HCT116 (cell line): ENCODE measurements around the gene SQSTM1. TPM values are rescaled to one million over a fixed set of nuclear protein-coding genes. Genes with fewer than 3 reads are reported as not detected.

Experiments used
- ATAC-seq: fragments of 200-7000 bp; cut with Tn5 transposase; 2 replicates; pipeline ENCODE4 v1.9.1; 2020; ENCODE audit warnings: mild to moderate bottlenecking, moderate library complexity
- BruUV-seq: library from RNA; stranded (reverse); fragments of 400-500 nt; replicated peaks from 2 replicates; lab custom pipeline; 2021; lab: Mats Ljungman, UMichigan
- CTCF ChIA-PET: fragments of 300-600 bp; sonication (Branson Sonifier 250); formaldehyde crosslinking; loops from one replicate; lab custom pipeline; 2021; ENCODE audit warnings: antibody characterized with exemption; lab: Charles Lee
- POLR2A ChIA-PET: fragments of 300-600, 350-600 bp; sonication (Branson Sonifier 250); formaldehyde crosslinking; loops from one replicate; lab custom pipeline; 2021; ENCODE audit warnings: antibody characterized with exemption; lab: Charles Lee
- RAD21 ChIA-PET, 2 experiments: fragments of 300-600 bp; sonication (Branson Sonifier 250); formaldehyde crosslinking; loops; one replicate each; lab custom pipeline; 2023; ENCODE audit warnings: low total read pairs in 2 of 2; ENCODE audit not compliant: uncharacterized antibody in 2 of 2, unreplicated experiment in 2 of 2, low non-redundant PET in 1 of 2; lab: Charles Lee
- DNase-seq: peaks from one replicate; pipeline ENCODE4 v3.0.0-alpha.2; 2010; ENCODE audit warnings: low read depth, low spot score
- H2AFZ ChIP-seq: fragments of 200-600 bp; shearing (Covaris generic), sonication (generic); 2 replicates; pipeline ENCODE4 v1.6.1; 2017; ENCODE audit warnings: low read depth, mixed run types, mixed read lengths, antibody characterized with exemption, low read length; ENCODE audit not compliant: poor library complexity, severe bottlenecking
- H3K27ac ChIP-seq: 2 replicates; pipeline ENCODE4 v1.5.1; 2012; ENCODE audit warnings: low read depth, low read length
- H3K27me3 ChIP-seq: fragments of 200-600 bp; sonication (generic); 2 replicates; pipeline ENCODE4 v1.6.1; 2016; ENCODE audit warnings: mixed run types, low read length, mixed read lengths; ENCODE audit not compliant: insufficient read depth
- H3K36me3 ChIP-seq, 2 experiments: fragments of 200-500 bp in 1 of 2; fragments of 200-600 bp in 1 of 2; sonication (Bioruptor generic) in 1 of 2; sonication (generic) in 1 of 2; 2 replicates each; pipeline versions ENCODE4 v1.5.1 to v1.6.1; 2014 to 2016; ENCODE audit warnings: low read length in 2 of 2, inconsistent platforms in 1 of 2, mixed read lengths in 1 of 2, mixed run types in 1 of 2; ENCODE audit not compliant: insufficient read depth in 2 of 2, control insufficient read depth in 1 of 2
- H3K4me1 ChIP-seq, 2 experiments: fragments of 200-600 bp in 1 of 2; sonication (generic) in 1 of 2; 2 replicates each; pipeline versions ENCODE4 v1.5.1 to v1.6.1; 2012 to 2017; ENCODE audit warnings: low read length in 2 of 2, inconsistent platforms in 1 of 2, mild to moderate bottlenecking in 1 of 2, mixed read lengths in 1 of 2, mixed run types in 1 of 2, moderate library complexity in 1 of 2; ENCODE audit not compliant: insufficient read depth in 2 of 2, control insufficient read depth in 1 of 2
- H3K4me2 ChIP-seq: fragments of 200-600 bp; sonication (generic); 2 replicates; pipeline ENCODE4 v1.6.1; 2017; ENCODE audit warnings: mixed run types, low read length, mixed read lengths
- H3K4me3 ChIP-seq, 2 experiments: fragments of 200-600 bp in 1 of 2; sonication (generic) in 1 of 2; replicated peaks in 1 of 2; 2 replicates each; pipeline ENCODE4 v1.5.1; 2011 to 2016; ENCODE audit warnings: low read length in 2 of 2, control low read depth in 1 of 2, low read depth in 1 of 2, mild to moderate bottlenecking in 1 of 2, mixed read lengths in 1 of 2, mixed run types in 1 of 2
- H3K79me2 ChIP-seq: fragments of 200-600 bp; sonication (generic); 2 replicates; pipeline ENCODE4 v1.6.1; 2017; ENCODE audit warnings: mild to moderate bottlenecking, mixed run types, low read length, moderate library complexity, mixed read lengths; ENCODE audit not compliant: insufficient read depth
- H3K9ac ChIP-seq: fragments of 200-600 bp; sonication (generic); 2 replicates; pipeline ENCODE4 v1.6.1; 2016; ENCODE audit warnings: low read length, mixed read lengths
- H3K9me2 ChIP-seq: fragments of 200-600 bp; sonication (generic), shearing (Covaris generic); 2 replicates; pipeline ENCODE4 v1.6.1; 2017; ENCODE audit warnings: mixed run types, mild to moderate bottlenecking, moderate library complexity; ENCODE audit not compliant: insufficient read depth
- H3K9me3 ChIP-seq, 2 experiments: fragments of 200-500 bp in 1 of 2; fragments of 200-600 bp in 1 of 2; sonication (Bioruptor generic) in 1 of 2; sonication (generic) in 1 of 2; 2 replicates each; pipeline ENCODE4 v1.6.1; 2014 to 2017; ENCODE audit warnings: low read length in 2 of 2, mixed read lengths in 2 of 2, inconsistent platforms in 1 of 2, low read depth in 1 of 2, mild to moderate bottlenecking in 1 of 2, mixed run types in 1 of 2, moderate library complexity in 1 of 2; ENCODE audit not compliant: control insufficient read depth in 1 of 2, insufficient read depth in 1 of 2
- H4K20me1 ChIP-seq: fragments of 200-600 bp; sonication (generic), shearing (Covaris generic); 2 replicates; pipeline ENCODE4 v1.6.1; 2017; ENCODE audit warnings: mixed run types, mild to moderate bottlenecking, moderate library complexity; ENCODE audit not compliant: insufficient read depth
- ATF3 ChIP-seq: IDR thresholded peaks from 2 replicates; pipeline ENCODE4 v1.6.1; 2012
- CBX3 ChIP-seq: IDR thresholded peaks from 2 replicates; pipeline ENCODE4 v1.6.1; 2012; ENCODE audit warnings: low read depth
- CEBPB ChIP-seq: IDR thresholded peaks from 2 replicates; pipeline ENCODE4 v1.6.1; 2012; ENCODE audit warnings: low read depth
- CTCF ChIP-seq, 3 experiments: fragments of 200-600 bp in 1 of 3; sonication (generic) in 1 of 3; IDR thresholded peaks in 2 of 3; conservative IDR thresholded peaks in 1 of 3; 2 replicates each; pipeline ENCODE4 v1.5.1; 2012 to 2017; ENCODE audit warnings: low read depth in 2 of 3, low read length in 2 of 3, antibody characterized with exemption in 1 of 3, borderline replicate concordance in 1 of 3, control low read depth in 1 of 3, mild to moderate bottlenecking in 1 of 3, mixed read lengths in 1 of 3, mixed run types in 1 of 3, moderate library complexity in 1 of 3; ENCODE audit not compliant: insufficient read depth in 1 of 3
- EGR1 ChIP-seq: IDR thresholded peaks from 2 replicates; pipeline ENCODE4 v1.6.1; 2012; ENCODE audit warnings: low read depth
- ELF1 ChIP-seq: IDR thresholded peaks from 2 replicates; pipeline ENCODE4 v1.6.1; 2012; ENCODE audit warnings: low read depth, borderline replicate concordance
- EZH2 ChIP-seq: fragments of 200-600 bp; sonication (generic); IDR thresholded peaks from 2 replicates; pipeline ENCODE4 v1.6.1; 2017; ENCODE audit warnings: antibody characterized with exemption, mixed run types
- EZH2phosphoT487 ChIP-seq: fragments of 200-600 bp; IDR thresholded peaks from 2 replicates; pipeline ENCODE4 v1.6.1; 2018; ENCODE audit warnings: antibody characterized with exemption, borderline replicate concordance
- FOSL1 ChIP-seq: IDR thresholded peaks from 2 replicates; pipeline ENCODE4 v1.6.1; 2012; ENCODE audit warnings: low read depth
- JUND ChIP-seq: IDR thresholded peaks from 2 replicates; pipeline ENCODE4 v1.6.1; 2012
- MAX ChIP-seq: IDR thresholded peaks from 2 replicates; pipeline ENCODE4 v1.6.1; 2012
- POLR2A ChIP-seq: IDR thresholded peaks from 2 replicates; pipeline ENCODE4 v1.7.0; 2011; ENCODE audit warnings: borderline replicate concordance; ENCODE audit not compliant: insufficient read depth, insufficient read length; ENCODE audit errors: extremely low read depth
- RAD21 ChIP-seq: IDR thresholded peaks from 2 replicates; pipeline ENCODE4 v1.6.1; 2012; ENCODE audit warnings: low read depth, mild to moderate bottlenecking
- REST ChIP-seq: IDR thresholded peaks from 2 replicates; pipeline ENCODE4 v1.6.1; 2012; ENCODE audit warnings: low read depth
- SIN3A ChIP-seq: IDR thresholded peaks from 2 replicates; pipeline ENCODE4 v1.6.1; 2012; ENCODE audit warnings: low read depth
- SP1 ChIP-seq: IDR thresholded peaks from 2 replicates; pipeline ENCODE4 v1.6.1; 2012; ENCODE audit warnings: low read depth
- YY1 ChIP-seq: IDR thresholded peaks from 2 replicates; pipeline ENCODE4 v1.6.1; 2011; ENCODE audit warnings: low read length, low read depth, moderate library complexity, mild to moderate bottlenecking; ENCODE audit not compliant: insufficient replicate concordance; ENCODE audit errors: extremely low read depth
- ZBTB33 ChIP-seq: IDR thresholded peaks from 2 replicates; pipeline ENCODE4 v1.6.1; 2011; ENCODE audit warnings: mild to moderate bottlenecking, low read length, moderate library complexity; ENCODE audit not compliant: insufficient replicate concordance; ENCODE audit errors: extremely low read depth
- ZFX ChIP-seq: fragments of 450-650 bp; IDR thresholded peaks from 2 replicates; pipeline ENCODE4 v1.6.1; 2017
- ZNF274 ChIP-seq: fragments of 200-500 bp; sonication (Bioruptor generic); IDR thresholded peaks from 2 replicates; pipeline ENCODE4 v1.6.1; 2014; ENCODE audit warnings: mild to moderate bottlenecking, low read depth, low read length, inconsistent platforms
- intact Hi-C: fragments of 100-400 bp; cut with micrococcal nuclease; formaldehyde crosslinking; loops from 2 replicates; pipeline ENCODE4 v1.10.0; 2022
- total RNA-seq: library from RNA; stranded (reverse); gene quantifications from one replicate; pipeline ENCODE4 v1.2.1, GENCODE V29; 2021; ENCODE audit not compliant: unreplicated experiment

SQSTM1 gene
- total RNA-seq, 1 experiment from 2014 or later: 299 TPM

GRCh38 chr5:179777456-179777855 is 43.2 kb upstream of the SQSTM1 start (continued):
- TF ChIP-seq CTCF (IDR thresholded peaks at IDR 0.05 in 2 of 3, conservative IDR thresholded peaks at IDR 0.05 in 1 of 3; ENCODE audit: borderline replicate concordance in 1 of 3, insufficient read depth in 1 of 3, low read depth in 2 of 3, low read length in 2 of 3) (no peak), SIN3A (no peak), EGR1 (no peak), RAD21 (no peak), ZNF274 (no peak), ZFX (no peak), EZH2 (no peak), EZH2phosphoT487 (no peak)

GRCh38 chr5:179777909-179778308 is 42.8 kb upstream of the SQSTM1 start:
- Histone ChIP-seq H3K4me3 (no peak overlapping the region), H3K36me3 (peaks cover 9 to 11% of the 10 kb centered on the region in 2 experiments; a peak in 2 of 4 replicates), H2AFZ (no peak overlapping the region), H3K4me1 (no peaks in the 10 kb centered on the region), H3K9ac (no peak overlapping the region), H3K4me2 (no peak overlapping the region), H3K9me3 (no peaks in the 10 kb centered on the region), H4K20me1 (no peaks in the 10 kb centered on the region), H3K79me2 (no peaks in the 10 kb centered on the region), H3K27me3 (no peaks in the 10 kb centered on the region), H3K9me2 (no peaks in the 10 kb centered on the region), H3K27ac (no peak overlapping the region)
- DNase-seq (no peak), ATAC-seq (no peak)
- POLR2A ChIA-PET: no interaction called here
- BruUV-seq: no TSS peak
- intact Hi-C loops: no loop called here
- no peak for TF ChIP-seq RAD21
- TF ChIP-seq SP1: no peak
- no peak for TF ChIP-seq ZBTB33
- TF ChIP-seq EGR1: no peak
- no peak for TF ChIP-seq CEBPB
- no peak for TF ChIP-seq JUND
- TF ChIP-seq POLR2A: no peak
- no peak for TF ChIP-seq ATF3
- no peak for TF ChIP-seq ZFX
- TF ChIP-seq CBX3: no peak
- TF ChIP-seq FOSL1: no peak
- TF ChIP-seq YY1: no peak
- no peak for TF ChIP-seq MAX
- no peak for TF ChIP-seq REST
- TF ChIP-seq ELF1: no peak
- CTCF ChIA-PET: no interaction called here
- RAD21 ChIA-PET: interaction anchor here in 1 of 2 experiments (0.6 kb wide), 1 partner anchor 18 kb away, joined by 3 read pairs; no protein-coding TSS in a partner anchor
